RWPE1 (cell line): ENCODE measurements around the gene TMEM232.

Experiments used
- CTCF ChIA-PET: fragments of 350-600 bp; sonication (Branson Sonifier 250); formaldehyde crosslinking; extraction: SDS; loops from one replicate; lab custom pipeline; 2021; lab: Yijun Ruan, JAX
- POLR2A ChIA-PET: fragments of 400-600 bp; formaldehyde crosslinking; extraction: SDS; loops from one replicate; lab custom pipeline; 2020; ENCODE audit warnings: antibody characterized with exemption; ENCODE audit not compliant: low non-redundant PET; lab: Yijun Ruan, JAX
- DNase-seq: peaks from one replicate; pipeline ENCODE4 v3.0.0; 2012; ENCODE audit warnings: low spot score
- H3K27ac ChIP-seq: fragments of 450-650 bp; 2 replicates; pipeline ENCODE4 v1.5.1; 2017
- TF ChIP-seq, protein P1 (sequence below): fragments of 450-650 bp; conservative IDR thresholded peaks from 2 replicates; pipeline ENCODE4 v1.5.1; 2017; ENCODE audit warnings: low read depth, mild to moderate bottlenecking

The TMEM232 gene

DNA sequence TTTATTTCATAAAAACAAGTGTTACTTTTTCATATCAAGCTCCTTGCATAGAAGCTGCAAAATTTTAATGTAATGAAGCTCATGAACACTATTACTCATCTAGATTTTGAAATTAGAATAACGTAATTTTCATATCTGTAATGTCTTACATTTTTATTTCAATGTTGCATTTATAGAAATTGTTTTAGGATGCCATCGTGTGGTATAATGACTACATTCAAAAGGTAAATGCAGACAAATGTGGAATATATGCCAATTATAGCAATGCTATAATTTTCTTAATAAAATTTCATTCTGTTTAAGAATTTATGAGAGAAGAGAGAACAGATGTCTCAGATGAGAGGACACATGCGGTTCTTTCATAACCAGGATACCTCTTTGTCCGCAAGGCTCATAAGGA lies 230.2 kb downstream of the TMEM232 start:
- no peak for DNase-seq
- ChIA-PET POLR2A (no interaction called here), CTCF (interaction anchor here (0.6 to 0.7 kb wide), 2 partner anchors 14 to 601 kb away, joined by 3 to 4 read pairs; no protein-coding TSS in a partner anchor)
- TF ChIP-seq, protein P1, sequence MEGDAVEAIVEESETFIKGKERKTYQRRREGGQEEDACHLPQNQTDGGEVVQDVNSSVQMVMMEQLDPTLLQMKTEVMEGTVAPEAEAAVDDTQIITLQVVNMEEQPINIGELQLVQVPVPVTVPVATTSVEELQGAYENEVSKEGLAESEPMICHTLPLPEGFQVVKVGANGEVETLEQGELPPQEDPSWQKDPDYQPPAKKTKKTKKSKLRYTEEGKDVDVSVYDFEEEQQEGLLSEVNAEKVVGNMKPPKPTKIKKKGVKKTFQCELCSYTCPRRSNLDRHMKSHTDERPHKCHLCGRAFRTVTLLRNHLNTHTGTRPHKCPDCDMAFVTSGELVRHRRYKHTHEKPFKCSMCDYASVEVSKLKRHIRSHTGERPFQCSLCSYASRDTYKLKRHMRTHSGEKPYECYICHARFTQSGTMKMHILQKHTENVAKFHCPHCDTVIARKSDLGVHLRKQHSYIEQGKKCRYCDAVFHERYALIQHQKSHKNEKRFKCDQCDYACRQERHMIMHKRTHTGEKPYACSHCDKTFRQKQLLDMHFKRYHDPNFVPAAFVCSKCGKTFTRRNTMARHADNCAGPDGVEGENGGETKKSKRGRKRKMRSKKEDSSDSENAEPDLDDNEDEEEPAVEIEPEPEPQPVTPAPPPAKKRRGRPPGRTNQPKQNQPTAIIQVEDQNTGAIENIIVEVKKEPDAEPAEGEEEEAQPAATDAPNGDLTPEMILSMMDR: no peak
- no peak overlapping the region for H3K27ac ChIP-seq

DNA sequence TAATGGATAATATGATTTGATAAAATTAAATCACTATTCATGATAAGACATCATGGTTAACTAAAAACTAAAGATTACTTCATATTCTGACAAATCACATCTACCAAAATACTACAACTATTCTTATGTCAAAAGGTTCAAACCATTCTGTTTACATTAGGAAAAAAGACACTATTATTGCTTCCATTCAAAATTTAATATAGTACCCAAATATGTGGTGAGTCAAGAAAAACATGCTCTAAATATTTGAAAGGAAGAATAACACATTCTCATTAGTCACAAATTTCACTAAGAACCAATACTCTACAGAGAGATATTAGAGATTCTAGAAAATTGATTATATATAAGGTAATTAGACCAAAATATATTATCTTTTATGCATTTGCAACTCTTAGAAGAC lies 234.0 kb downstream of the TMEM232 start:
- TF ChIP-seq, protein P1: no peak
- no peak overlapping the region for H3K27ac ChIP-seq
- ChIA-PET CTCF (no interaction called here), POLR2A (no interaction called here)
- no peak for DNase-seq

DNA sequence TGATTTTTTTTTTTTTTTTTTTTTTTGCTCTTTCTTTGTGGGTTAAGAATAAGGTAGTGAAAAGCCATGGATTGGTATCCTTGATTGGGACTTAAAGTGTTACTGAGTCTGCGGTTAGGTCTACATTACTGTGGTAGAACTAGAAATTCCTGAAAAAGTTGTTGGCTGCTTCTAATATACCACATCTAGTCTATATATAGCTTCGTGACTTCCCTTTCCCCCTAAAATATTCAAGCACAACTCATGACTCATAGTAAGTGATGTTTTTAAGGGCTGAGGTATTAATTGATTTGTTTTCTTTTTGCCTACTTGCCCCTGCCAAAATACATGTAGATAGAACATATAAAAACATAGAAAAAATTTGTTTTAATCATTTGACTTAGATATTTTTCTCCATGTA lies 247.6 kb downstream of the TMEM232 start:
- ChIA-PET POLR2A (no interaction called here), CTCF (no interaction called here)
- H3K27ac ChIP-seq: no peak overlapping the region
- TF ChIP-seq, protein P1: no peak
- DNase-seq: peak; percentile 9

DNA sequence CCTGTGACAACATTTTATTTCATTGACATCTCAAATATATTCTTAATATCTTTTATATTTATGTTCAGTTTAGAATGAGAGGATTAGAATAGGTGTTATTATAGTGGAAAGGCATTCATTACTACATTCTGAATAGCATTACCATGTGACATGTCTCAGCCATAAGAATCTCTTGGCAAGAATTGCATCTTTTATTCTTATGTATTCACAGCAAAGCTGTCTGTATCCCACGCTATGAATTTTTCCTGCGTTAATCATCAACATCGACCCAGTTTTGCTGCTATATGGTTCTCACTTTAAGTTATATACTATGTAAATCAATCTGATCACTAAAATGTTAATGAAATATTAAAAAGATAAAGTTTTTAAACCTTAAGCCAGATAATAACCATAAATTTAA lies 248.6 kb downstream of the TMEM232 start:
- ChIA-PET CTCF (no interaction called here), POLR2A (no interaction called here)
- TF ChIP-seq, protein P1: no peak
- DNase-seq: peak; percentile 4
- H3K27ac ChIP-seq: no peak overlapping the region

DNA sequence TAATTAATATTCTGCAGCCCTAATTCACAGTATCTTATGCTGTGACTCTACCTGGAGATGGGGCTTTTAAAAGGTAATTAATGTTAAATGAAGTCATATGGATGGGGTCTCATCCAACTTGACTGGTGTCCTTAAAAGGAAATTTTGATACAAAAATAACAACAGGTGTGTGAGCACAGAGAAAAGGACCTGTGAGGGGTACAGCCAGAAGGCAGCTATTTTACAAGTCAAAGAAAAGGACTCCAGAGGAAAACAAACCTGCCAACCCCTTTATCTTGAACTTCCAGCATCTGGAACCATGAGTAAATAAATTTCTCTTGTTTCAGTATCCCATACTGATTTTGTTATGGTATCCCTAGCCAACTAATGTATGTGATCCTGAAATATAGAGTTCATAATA lies 250.3 kb downstream of the TMEM232 start:
- TF ChIP-seq, protein P1: no peak
- DNase-seq: no peak
- H3K27ac ChIP-seq: no peak overlapping the region
- POLR2A ChIA-PET: no interaction called here
- CTCF ChIA-PET: no interaction called here

DNA sequence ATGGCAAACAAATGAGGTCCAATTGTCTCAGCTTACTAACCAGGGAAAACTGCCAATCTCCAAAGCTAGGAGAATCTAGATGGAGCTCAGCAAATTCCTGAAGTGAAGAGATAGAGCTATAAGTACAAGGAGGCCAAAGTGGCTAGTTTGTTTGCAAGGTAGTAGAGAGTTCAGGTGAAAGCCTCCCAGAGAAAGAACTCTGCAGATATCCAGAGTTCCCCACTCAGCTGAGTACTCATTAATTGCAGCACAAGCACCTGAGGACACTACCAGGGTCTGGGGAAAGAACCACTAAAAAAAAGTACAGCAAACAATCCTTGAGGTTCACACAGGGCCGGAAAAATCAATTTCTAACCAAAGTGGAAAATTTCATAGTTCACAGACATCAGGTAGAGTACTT lies 250.9 kb downstream of the TMEM232 start:
- CTCF ChIA-PET: interaction anchor here (0.7 kb wide), 2 partner anchors 95 to 128 kb away, joined by 7 to 8 read pairs; no protein-coding TSS in a partner anchor
- DNase-seq: no peak
- TF ChIP-seq, protein P1: no peak

DNA sequence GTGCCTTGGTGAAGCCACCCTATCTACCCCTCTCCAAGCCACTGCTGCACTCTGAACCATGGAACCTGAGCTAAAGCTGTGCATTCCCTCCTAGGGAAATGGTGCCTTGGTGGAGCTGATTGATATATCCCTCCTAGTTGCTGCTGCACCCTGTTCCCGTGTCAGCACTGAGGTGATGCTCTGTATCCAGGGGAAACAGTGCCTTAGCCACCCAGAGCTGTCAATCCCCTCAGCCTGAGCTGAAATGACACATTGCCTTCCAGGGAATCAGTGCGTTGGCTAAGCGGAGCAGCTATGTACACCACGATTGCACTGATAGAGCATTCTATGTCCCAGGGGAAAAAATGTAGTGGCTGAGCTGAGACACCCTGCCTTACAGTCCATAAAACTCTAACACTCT lies 257.0 kb downstream of the TMEM232 start:
- TF ChIP-seq, protein P1: no peak
- CTCF ChIA-PET: interaction anchor here (0.6 kb wide), 1 partner anchor 1827 kb away, joined by 4 read pairs; no protein-coding TSS in a partner anchor
- no peak for DNase-seq

More for the DNA sequence above, 250.9 kb downstream of the TMEM232 start:
- H3K27ac ChIP-seq: no peak overlapping the region
- POLR2A ChIA-PET: no interaction called here

More for the DNA sequence above, 257.0 kb downstream of the TMEM232 start:
- no peak overlapping the region for H3K27ac ChIP-seq
- POLR2A ChIA-PET: no interaction called here
